ENCODE data around the gene HRH3. TPM values are rescaled to one million over a fixed set of nuclear protein-coding genes. Genes with fewer than 3 reads are reported as not detected.

Gene HRH3
- total RNA-seq, 4 donors from 2014 or later = not detected

DNA sequence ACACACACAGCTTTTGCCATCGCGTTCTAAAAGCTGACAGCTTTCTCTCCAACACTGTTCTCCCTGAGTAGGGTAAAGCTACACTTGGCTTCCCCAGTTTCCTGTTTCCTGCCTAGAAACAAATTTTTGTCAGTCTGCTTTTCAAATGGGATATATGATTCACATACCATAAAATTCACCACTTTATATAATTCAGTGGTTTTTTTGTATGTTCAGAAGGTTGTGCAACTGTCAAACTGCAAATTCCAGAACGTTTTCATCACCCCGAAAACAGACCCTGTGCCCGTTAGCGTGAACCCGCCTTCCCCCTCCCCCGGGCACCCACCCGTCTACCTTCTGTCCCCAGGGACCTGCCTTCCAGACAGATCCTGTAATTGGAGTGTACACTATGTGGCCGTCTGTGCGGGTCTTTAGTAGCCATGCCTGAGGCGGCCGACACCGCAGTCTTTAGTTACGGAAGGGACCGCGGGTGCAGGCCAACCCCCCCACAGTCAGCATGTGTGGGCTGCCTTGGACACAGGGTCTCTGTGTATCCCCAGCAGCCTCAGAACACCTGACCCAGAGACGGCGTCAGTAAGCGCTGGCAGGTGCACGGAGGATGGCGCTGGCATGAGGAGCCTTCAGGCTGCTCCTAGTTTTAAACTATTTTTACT lies 16.6 kb downstream of the HRH3 start:
- no peaks in the 10 kb centered on the region for H3K4me1 ChIP-seq
- no peak overlapping the region for H3K4me3 ChIP-seq
- no peak for TF ChIP-seq POLR2A (IDR thresholded peaks at IDR 0.05)
- TF ChIP-seq, protein P1, sequence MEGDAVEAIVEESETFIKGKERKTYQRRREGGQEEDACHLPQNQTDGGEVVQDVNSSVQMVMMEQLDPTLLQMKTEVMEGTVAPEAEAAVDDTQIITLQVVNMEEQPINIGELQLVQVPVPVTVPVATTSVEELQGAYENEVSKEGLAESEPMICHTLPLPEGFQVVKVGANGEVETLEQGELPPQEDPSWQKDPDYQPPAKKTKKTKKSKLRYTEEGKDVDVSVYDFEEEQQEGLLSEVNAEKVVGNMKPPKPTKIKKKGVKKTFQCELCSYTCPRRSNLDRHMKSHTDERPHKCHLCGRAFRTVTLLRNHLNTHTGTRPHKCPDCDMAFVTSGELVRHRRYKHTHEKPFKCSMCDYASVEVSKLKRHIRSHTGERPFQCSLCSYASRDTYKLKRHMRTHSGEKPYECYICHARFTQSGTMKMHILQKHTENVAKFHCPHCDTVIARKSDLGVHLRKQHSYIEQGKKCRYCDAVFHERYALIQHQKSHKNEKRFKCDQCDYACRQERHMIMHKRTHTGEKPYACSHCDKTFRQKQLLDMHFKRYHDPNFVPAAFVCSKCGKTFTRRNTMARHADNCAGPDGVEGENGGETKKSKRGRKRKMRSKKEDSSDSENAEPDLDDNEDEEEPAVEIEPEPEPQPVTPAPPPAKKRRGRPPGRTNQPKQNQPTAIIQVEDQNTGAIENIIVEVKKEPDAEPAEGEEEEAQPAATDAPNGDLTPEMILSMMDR (IDR thresholded peaks at IDR 0.05) = no peak
- peaks cover 0 to 2% (median 0%) of the 10 kb centered on the region in 4 donors for H3K27me3 ChIP-seq
- no peak overlapping the region for H3K27ac ChIP-seq
- H3K9me3 ChIP-seq = no peaks in the 10 kb centered on the region
- DNase-seq = no peak
- H3K36me3 ChIP-seq = peaks cover 17 to 55% (median 27%) of the 10 kb centered on the region in 3 donors
- intact Hi-C loops (cut with DNase I) = no loop called here
- 74 to 84% methylated on average over 16 to 17 of the region's 22 CpGs for whole genome bisulfite sequencing, 2 donors

GRCh38 chr20:62202676-62203377 lies 17.3 kb downstream of the HRH3 start:
- H3K9me3 ChIP-seq = no peaks in the 10 kb centered on the region
- H3K36me3 ChIP-seq = peaks cover 24 to 61% (median 34%) of the 10 kb centered on the region in 3 donors

GRCh38 chr20:62202083-62202395 lies 18.0 kb downstream of the HRH3 start:
- Histone ChIP-seq H3K27ac (no peak overlapping the region), H3K36me3 (peaks cover 31 to 69% (median 36%) of the 10 kb centered on the region in 3 donors), H3K27me3 (no peaks in the 10 kb centered on the region), H3K4me1 (no peaks in the 10 kb centered on the region), H3K4me3 (no peak overlapping the region), H3K9me3 (no peaks in the 10 kb centered on the region)
- no peak for TF ChIP-seq POLR2A (IDR thresholded peaks at IDR 0.05)
- TF ChIP-seq, protein P1 (IDR thresholded peaks at IDR 0.05) = no peak
- DNase-seq = no peak
- intact Hi-C loops (cut with DNase I) = no loop called here
- 54 to 96% methylated on average over 4 of the region's 5 CpGs for WGBS, 2 donors

More at GRCh38 chr20:62202676-62203377, 17.3 kb downstream of the HRH3 start:
- H3K4me3 ChIP-seq = no peak overlapping the region
- H3K27ac ChIP-seq = no peak overlapping the region
- H3K27me3 ChIP-seq = no peaks in the 10 kb centered on the region
- H3K4me1 ChIP-seq = no peaks in the 10 kb centered on the region
- intact Hi-C loops (cut with DNase I) = no loop called here
- WGBS, 2 donors = 85 to 91% methylated on average over 22 of the region's 23 CpGs
- no peak for TF ChIP-seq POLR2A (IDR thresholded peaks at IDR 0.05)
- TF ChIP-seq, protein P1 (IDR thresholded peaks at IDR 0.05) = no peak
- no peak for DNase-seq

- Histone ChIP-seq H3K4me3 (no peak overlapping the region), H3K27ac (no peak overlapping the region), H3K4me1 (no peaks in the 10 kb centered on the region), H3K36me3 (peaks cover 31 to 75% (median 36%) of the 10 kb centered on the region in 3 donors), H3K27me3 (no peaks in the 10 kb centered on the region), H3K9me3 (no peaks in the 10 kb centered on the region)
- TF ChIP-seq, protein P1 (IDR thresholded peaks at IDR 0.05) = no peak
- TF ChIP-seq POLR2A (IDR thresholded peaks at IDR 0.05) = no peak
- DNase-seq = no peak
- intact Hi-C loops (cut with DNase I) = no loop called here
- 83 to 87% methylated on average over 20 to 21 of the region's 38 CpGs for WGBS, 2 donors
Measured at GRCh38 chr20:62201173-62202082, 18.6 kb downstream of the HRH3 start.

Measured in esophagus squamous epithelium (tissue), 5 donors.